GM15510 (cell line): ENCODE results near the gene RASA1.

Source experiments
- POLR2A ChIP-seq: IDR thresholded peaks from 3 replicates; pipeline ENCODE4 v1.6.1; 2011; ENCODE audit warnings: borderline replicate concordance; ENCODE audit not compliant: insufficient read length; ENCODE audit errors: extremely low read depth

The RASA1 gene

DNA sequence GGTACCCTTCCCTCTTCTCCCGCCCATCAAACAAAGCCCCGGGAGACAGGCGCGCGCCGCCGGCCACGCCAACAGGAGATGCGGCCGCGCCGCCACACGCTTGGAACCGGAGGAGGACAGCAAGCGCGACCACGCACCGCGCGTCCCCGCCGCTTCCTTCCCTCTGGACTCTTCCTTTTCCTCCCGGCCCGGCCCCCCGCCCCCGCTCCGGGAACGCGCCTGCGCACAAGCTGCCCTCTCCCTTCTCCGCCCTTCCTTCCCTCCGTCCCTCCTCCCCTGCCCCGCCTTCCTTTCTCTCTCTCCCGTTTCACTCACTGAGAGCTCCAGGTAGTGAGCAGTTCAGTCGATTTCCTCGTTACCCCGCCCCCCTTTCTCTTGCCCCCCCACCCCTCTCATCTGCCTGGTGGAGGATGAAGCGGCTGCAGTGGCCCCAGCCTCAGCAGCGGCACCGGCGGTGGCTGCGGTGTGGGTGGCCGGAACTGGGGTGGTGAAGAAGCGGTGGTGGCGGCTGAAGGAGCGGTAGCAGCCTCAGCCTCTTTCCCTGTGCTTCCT lies at the start of gene RASA1:
Gene RASA1 (plus strand): TSS at position 310 of the 552 bp plus-strand sequence. CDS start 569 bp downstream, outside the sequence.
- peak; percentile 89 for TF ChIP-seq POLR2A

GRCh38 chr5:87229780-87230179 lies 37.9 kb upstream of the RASA1 start:
- no peak for TF ChIP-seq POLR2A

GRCh38 chr5:87231037-87231808 lies 36.5 kb upstream of the RASA1 start:
- TF ChIP-seq POLR2A = no peak

GRCh38 chr5:87233143-87233542 lies 34.5 kb upstream of the RASA1 start:
- TF ChIP-seq POLR2A = no peak

- TF ChIP-seq POLR2A = no peak
These were observed 26.1 kb upstream of the RASA1 start for GRCh38 chr5:87241555-87241954.

DNA sequence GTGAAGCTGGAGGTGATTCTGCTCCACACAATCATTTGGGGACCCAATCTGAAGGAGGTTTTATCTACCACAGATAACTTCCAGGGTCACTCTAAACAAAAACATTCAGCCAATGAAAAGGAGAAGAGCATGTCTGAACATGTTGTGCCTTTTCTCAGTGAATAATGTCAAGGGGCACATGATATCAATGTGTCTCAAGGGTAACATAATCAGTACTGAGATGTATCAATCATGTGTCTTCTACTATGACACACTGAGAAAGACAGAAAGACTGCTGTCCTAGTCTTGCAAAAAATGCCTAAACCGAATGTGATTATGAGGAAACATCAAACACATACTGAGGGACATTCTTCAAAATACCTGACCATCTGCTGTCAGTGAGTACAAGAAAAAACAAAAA lies 25.4 kb upstream of the RASA1 start:
- no peak for TF ChIP-seq POLR2A

DNA sequence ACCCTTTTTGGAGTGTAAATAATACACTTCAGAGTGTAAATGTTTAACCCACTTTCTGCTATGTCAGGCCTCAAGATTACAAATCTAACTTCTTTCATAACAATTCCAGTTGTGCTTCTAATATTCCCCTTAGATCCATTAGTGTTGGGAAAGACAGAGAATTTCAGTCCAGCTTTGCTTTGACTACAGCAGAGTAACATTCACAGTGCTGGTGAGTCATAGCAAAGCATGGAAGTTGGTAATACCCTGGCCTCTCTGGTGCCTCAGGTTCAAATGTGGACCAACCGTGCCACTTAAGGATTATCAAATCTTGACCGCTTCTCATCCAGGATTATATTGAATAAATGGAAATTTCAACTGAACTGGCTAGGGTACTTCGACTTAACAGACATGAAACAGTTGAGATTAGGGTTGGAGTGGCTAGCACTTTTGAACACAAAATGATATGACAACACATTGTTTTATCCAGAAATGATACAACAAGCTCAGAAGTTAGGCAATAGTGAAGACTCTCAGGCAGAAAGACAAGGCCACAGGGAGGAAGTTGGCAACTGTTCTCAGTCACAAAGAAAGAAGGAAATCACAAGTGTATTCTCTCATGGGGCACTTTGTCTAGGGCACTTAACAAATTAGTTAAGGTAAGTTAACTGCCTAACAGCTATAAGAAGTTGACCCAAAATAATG lies 24.4 kb upstream of the RASA1 start:
- no peak for TF ChIP-seq POLR2A

DNA sequence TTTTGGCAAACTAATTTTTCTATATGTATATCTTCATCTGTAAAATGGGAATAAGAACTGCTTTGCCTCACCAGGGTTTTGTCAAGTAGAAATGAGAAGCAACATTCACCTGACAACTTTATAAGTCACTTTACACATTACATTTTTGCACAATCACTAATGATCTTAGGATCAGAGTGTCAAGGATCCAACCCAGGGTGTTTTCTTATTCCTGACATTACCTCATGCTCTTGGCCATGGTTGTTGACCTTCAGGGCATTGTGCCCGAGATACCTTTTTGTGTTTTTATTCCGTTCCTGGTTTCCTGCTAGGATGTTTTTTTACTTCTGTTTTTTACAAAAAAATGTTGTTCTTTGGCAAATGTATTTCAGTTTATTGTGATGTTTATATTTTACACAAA lies 22.2 kb upstream of the RASA1 start:
- no peak for TF ChIP-seq POLR2A

- TF ChIP-seq POLR2A = no peak
These were observed 21.6 kb upstream of the RASA1 start for GRCh38 chr5:87246061-87246460.

DNA sequence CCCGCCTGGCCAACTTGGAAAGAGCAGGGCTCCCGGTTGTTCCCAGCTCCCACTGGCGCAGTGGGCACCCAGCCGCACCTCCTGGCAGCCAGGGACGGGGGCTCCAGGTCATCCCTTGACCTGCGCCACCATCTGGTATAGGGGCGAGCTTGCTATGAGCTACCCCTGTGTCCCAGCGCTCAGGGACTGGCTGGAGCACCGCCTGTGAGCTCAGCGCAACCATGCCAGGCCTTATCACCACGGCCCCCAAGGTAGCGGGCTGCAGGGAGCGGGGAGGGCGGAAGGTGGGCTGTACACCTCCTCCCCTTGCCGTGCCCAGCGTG lies 15.4 kb upstream of the RASA1 start:
- TF ChIP-seq POLR2A = no peak

- TF ChIP-seq POLR2A = no peak
These were observed 13.6 kb upstream of the RASA1 start for GRCh38 chr5:87254035-87254434.

DNA sequence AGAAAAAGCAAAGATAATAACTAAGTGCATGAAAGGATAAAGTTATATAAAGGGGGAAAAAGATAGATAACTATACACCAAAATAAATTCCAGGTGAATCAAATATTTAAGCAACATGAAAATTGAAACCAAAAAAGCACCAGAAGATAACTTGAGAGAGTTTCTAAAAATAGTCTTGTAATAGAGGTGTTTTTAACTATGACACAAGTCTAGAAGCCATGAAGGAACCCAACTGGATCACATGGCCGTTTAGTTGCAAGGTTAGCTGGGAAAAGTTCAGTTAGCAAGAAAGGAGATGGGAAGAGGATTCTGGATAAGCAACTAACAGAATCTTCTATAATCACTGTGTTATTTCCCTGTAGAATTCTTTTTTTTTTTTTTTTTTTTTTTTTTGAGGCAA lies 9.2 kb upstream of the RASA1 start:
- TF ChIP-seq POLR2A = no peak

- TF ChIP-seq POLR2A = no peak
These were observed 7.0 kb upstream of the RASA1 start for GRCh38 chr5:87260604-87261192.

DNA sequence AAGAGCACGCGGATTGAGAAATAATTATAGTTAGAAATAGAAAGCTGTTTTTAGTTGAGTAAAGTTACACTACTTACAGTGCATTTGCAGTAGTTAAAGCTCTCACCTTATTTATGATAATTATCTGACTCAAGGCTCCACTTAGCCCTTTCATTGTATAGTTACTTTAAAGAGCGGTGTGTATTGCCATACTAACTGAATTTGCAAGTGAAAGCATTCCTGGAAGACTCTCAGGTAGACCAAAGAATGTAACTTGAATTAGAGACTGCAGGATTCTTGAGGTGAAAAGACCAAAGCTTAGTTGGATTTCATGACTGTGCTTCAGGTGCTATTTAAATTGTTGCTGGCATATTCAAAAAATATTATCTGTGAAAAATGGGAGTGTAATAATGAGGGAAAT lies 4.2 kb upstream of the RASA1 start:
- no peak for TF ChIP-seq POLR2A

DNA sequence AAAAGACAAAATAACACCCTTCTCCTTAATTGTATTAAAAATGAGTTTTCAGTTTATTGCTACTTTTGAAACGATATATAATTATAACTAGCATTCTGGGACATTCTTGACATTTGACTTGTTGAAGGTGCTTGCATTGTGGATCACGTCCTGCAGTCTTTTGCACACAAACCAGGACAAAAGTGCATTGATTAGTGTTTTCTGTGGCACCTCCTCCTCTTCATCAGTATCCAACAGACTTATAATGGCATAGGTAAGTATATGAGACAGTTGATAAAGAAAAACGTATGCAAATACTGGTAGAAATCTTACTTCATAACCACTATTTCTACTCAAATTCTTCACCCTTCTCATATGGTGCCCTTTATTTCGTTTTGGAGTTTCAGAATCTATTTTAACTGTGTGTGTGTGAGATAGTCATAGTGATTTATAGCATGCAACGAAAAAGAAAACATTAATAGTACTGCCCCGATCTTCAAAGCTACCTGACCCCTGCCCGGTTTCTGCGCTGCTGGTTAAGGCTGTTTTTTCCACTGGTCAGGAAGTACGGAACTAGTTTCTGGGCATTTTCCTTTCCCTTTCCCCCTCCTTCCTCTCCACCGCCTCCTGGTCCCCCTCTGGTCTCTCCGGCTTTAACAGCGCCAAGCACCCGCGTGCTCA lies 639 bp upstream of the RASA1 start:
- TF ChIP-seq POLR2A = no peak
